DND-41 (cell line): ENCODE data around the gene FNBP1L.

ENCODE experiments used
- EZH2 ChIP-seq: IDR thresholded peaks from 3 replicates; pipeline ENCODE4 v1.6.1; 2012; ENCODE audit warnings: borderline replicate concordance, low read depth, mild to moderate bottlenecking, moderate library complexity, low read length, inconsistent platforms; ENCODE audit not compliant: severe bottlenecking
- TF ChIP-seq, protein P1 (sequence below): IDR thresholded peaks from 2 replicates; pipeline ENCODE4 v1.5.1; 2012; ENCODE audit warnings: borderline replicate concordance, low read length, moderate library complexity, mild to moderate bottlenecking; ENCODE audit not compliant: poor library complexity, severe bottlenecking; ENCODE audit errors: extremely low read depth

DNA sequence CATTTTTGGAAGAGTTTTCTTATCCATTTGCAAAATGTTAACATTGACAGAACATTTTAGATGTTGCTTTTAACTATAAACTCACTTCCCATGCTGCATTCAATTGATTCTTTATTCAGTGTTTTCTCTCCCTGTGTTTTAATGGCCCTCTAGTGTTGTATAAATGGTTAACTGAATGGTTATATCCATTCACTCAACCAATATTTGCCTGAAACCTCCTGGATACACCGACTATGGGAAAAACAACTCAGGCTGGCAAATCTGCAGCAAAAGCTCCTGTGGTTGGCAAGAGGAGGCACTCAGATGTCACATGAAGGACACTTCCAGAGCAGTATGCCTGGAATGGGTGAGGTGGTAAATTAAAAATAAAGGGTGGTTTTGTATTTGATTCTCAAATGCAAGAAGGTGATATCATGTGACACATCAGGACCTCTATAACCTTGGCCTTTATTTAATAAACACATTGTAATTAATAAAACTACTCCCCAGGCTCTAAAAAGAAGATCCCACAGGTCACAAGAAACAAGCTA is 126.1 kb downstream of the FNBP1L start:
- TF ChIP-seq, protein P1, sequence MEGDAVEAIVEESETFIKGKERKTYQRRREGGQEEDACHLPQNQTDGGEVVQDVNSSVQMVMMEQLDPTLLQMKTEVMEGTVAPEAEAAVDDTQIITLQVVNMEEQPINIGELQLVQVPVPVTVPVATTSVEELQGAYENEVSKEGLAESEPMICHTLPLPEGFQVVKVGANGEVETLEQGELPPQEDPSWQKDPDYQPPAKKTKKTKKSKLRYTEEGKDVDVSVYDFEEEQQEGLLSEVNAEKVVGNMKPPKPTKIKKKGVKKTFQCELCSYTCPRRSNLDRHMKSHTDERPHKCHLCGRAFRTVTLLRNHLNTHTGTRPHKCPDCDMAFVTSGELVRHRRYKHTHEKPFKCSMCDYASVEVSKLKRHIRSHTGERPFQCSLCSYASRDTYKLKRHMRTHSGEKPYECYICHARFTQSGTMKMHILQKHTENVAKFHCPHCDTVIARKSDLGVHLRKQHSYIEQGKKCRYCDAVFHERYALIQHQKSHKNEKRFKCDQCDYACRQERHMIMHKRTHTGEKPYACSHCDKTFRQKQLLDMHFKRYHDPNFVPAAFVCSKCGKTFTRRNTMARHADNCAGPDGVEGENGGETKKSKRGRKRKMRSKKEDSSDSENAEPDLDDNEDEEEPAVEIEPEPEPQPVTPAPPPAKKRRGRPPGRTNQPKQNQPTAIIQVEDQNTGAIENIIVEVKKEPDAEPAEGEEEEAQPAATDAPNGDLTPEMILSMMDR: no peak
- TF ChIP-seq EZH2: no peak
